H9 (cell line): ENCODE data around the gene FGF9. TPM values are rescaled to one million over a fixed set of nuclear protein-coding genes. Genes with fewer than 3 reads are reported as not detected.

Experiments used
- DNase-seq: peaks from one replicate; pipeline ENCODE4 v3.0.0-alpha.2; 2017
- H2AFZ ChIP-seq: one replicate; pipeline ENCODE4 v1.6.1; 2013; ENCODE audit warnings: mild to moderate bottlenecking, low read length, control low read depth, moderate library complexity
- H2AK5ac ChIP-seq: 2 replicates; pipeline ENCODE4 v1.6.1; 2013; ENCODE audit warnings: low read length, control low read depth, mixed read lengths; ENCODE audit not compliant: insufficient read length
- H2BK120ac ChIP-seq: one replicate; pipeline ENCODE4 v1.6.1; 2013; ENCODE audit warnings: low read depth, mild to moderate bottlenecking, low read length, control low read depth, inconsistent platforms; ENCODE audit not compliant: poor library complexity, severe bottlenecking
- H2BK12ac ChIP-seq: 2 replicates; pipeline ENCODE4 v1.6.1; 2013; ENCODE audit warnings: low read length, control low read depth, mixed read lengths, low read depth; ENCODE audit not compliant: insufficient read length
- H2BK15ac ChIP-seq: 2 replicates; pipeline ENCODE4 v1.6.1; 2013; ENCODE audit warnings: low read depth, low read length, control low read depth
- H2BK20ac ChIP-seq: one replicate; pipeline ENCODE4 v1.6.1; 2013; ENCODE audit warnings: low read depth, mild to moderate bottlenecking, low read length, control low read depth, inconsistent platforms; ENCODE audit not compliant: poor library complexity, severe bottlenecking
- H2BK5ac ChIP-seq: 2 replicates; pipeline ENCODE4 v1.6.1; 2013; ENCODE audit warnings: low read length, control low read depth, mixed read lengths; ENCODE audit not compliant: insufficient read length
- H3K14ac ChIP-seq: 2 replicates; pipeline ENCODE4 v1.6.1; 2013; ENCODE audit warnings: low read length, control low read depth; ENCODE audit not compliant: insufficient read depth
- H3K18ac ChIP-seq: 2 replicates; pipeline ENCODE4 v1.6.1; 2013; ENCODE audit warnings: low read depth, mild to moderate bottlenecking, mixed read lengths, low read length, control low read depth; ENCODE audit not compliant: insufficient read length
- H3K23ac ChIP-seq: 2 replicates; pipeline ENCODE4 v1.6.1; 2013; ENCODE audit warnings: low read length, control low read depth, mixed read lengths, low read depth; ENCODE audit not compliant: insufficient read length
- H3K23me2 ChIP-seq: 2 replicates; pipeline ENCODE4 v1.6.1; 2013; ENCODE audit warnings: low read depth, mild to moderate bottlenecking, mixed read lengths, low read length, control low read depth; ENCODE audit not compliant: insufficient read length, poor library complexity, severe bottlenecking
- H3K27ac ChIP-seq: 2 replicates; pipeline ENCODE4 v1.5.1; 2013; ENCODE audit warnings: low read length, control low read depth, mixed read lengths, low read depth; ENCODE audit not compliant: insufficient read length
- H3K27me3 ChIP-seq: 2 replicates; pipeline ENCODE4 v1.6.1; 2013; ENCODE audit warnings: low read length, control low read depth, inconsistent platforms; ENCODE audit not compliant: insufficient read depth
- H3K4ac ChIP-seq: 2 replicates; pipeline ENCODE4 v1.6.1; 2013; ENCODE audit warnings: low read depth, mild to moderate bottlenecking, control low read depth, inconsistent platforms, low read length, moderate library complexity
- H3K4me1 ChIP-seq: 2 replicates; pipeline ENCODE4 v1.6.1; 2013; ENCODE audit warnings: low read length, control low read depth, inconsistent platforms; ENCODE audit not compliant: insufficient read depth
- H3K4me2 ChIP-seq: 2 replicates; pipeline ENCODE4 v1.6.1; 2013; ENCODE audit warnings: low read length, control low read depth, mixed read lengths; ENCODE audit not compliant: insufficient read length, insufficient read depth
- H3K56ac ChIP-seq: 2 replicates; pipeline ENCODE4 v1.6.1; 2013; ENCODE audit warnings: low read depth, mild to moderate bottlenecking, mixed read lengths, low read length, control low read depth; ENCODE audit not compliant: insufficient read length
- H3K79me1 ChIP-seq: 2 replicates; pipeline ENCODE4 v1.6.1; 2013; ENCODE audit warnings: low read depth, mild to moderate bottlenecking, moderate library complexity, low read length, control low read depth, inconsistent platforms; ENCODE audit not compliant: insufficient read depth, poor library complexity, severe bottlenecking
- H3K79me2 ChIP-seq: 2 replicates; pipeline ENCODE4 v1.6.1; 2013; ENCODE audit warnings: low read length, control low read depth, inconsistent platforms; ENCODE audit not compliant: insufficient read depth
- H3K9ac ChIP-seq: 2 replicates; pipeline ENCODE4 v1.6.1; 2013; ENCODE audit warnings: low read length, control low read depth, mixed read lengths; ENCODE audit not compliant: insufficient read length; ENCODE audit errors: extremely low read depth
- H3K9me3 ChIP-seq: one replicate; pipeline ENCODE4 v1.6.1; 2013; ENCODE audit warnings: low read depth, low read length, inconsistent platforms; ENCODE audit not compliant: control insufficient read depth
- H3T11ph ChIP-seq: one replicate; pipeline ENCODE4 v1.6.1; 2013; ENCODE audit warnings: mild to moderate bottlenecking, low read length, control low read depth, inconsistent platforms
- H4K20me1 ChIP-seq: one replicate; pipeline ENCODE4 v1.6.1; 2013; ENCODE audit not compliant: control insufficient read depth, insufficient read length, insufficient read depth
- H4K5ac ChIP-seq: 2 replicates; pipeline ENCODE4 v1.6.1; 2013; ENCODE audit warnings: low read depth, mild to moderate bottlenecking, mixed read lengths, low read length, control low read depth; ENCODE audit not compliant: insufficient read length
- H4K8ac ChIP-seq: replicated peaks from 2 replicates; pipeline ENCODE4 v1.6.1; 2013; ENCODE audit warnings: low read length, control low read depth, mixed read lengths, low read depth; ENCODE audit not compliant: insufficient read length
- H4K91ac ChIP-seq: 2 replicates; pipeline ENCODE4 v1.6.1; 2013; ENCODE audit warnings: low read depth, mild to moderate bottlenecking, moderate library complexity, mixed read lengths, low read length, control low read depth; ENCODE audit not compliant: insufficient read length
- H3K27ac Mint-ChIP-seq, 3 experiments: 2 replicates in 2 of 3; 3 replicates in 1 of 3; pipeline ENCODE4 v1.8.0; 2020 to 2021; ENCODE audit warnings: mixed read lengths in 3 of 3, mild to moderate bottlenecking in 1 of 3, moderate library complexity in 1 of 3
- H3K27me3 Mint-ChIP-seq: 2 replicates; pipeline ENCODE4 v1.8.0; 2021; ENCODE audit warnings: low read depth, mild to moderate bottlenecking, moderate library complexity, mixed read lengths
- H3K36me3 Mint-ChIP-seq, 3 experiments: 2 replicates in 2 of 3; 3 replicates in 1 of 3; pipeline ENCODE4 v1.8.0; 2020 to 2021; ENCODE audit warnings: low read depth in 3 of 3, mixed read lengths in 3 of 3; ENCODE audit not compliant: insufficient read depth in 1 of 3
- H3K4me1 Mint-ChIP-seq, 2 experiments: 2 replicates each; pipeline ENCODE4 v1.8.0; 2020; ENCODE audit warnings: mixed read lengths in 2 of 2
- H3K4me3 Mint-ChIP-seq, 2 experiments: 2 replicates in 1 of 2; 3 replicates in 1 of 2; pipeline ENCODE4 v1.8.0; 2020 to 2021; ENCODE audit warnings: mild to moderate bottlenecking in 2 of 2, mixed read lengths in 2 of 2, moderate library complexity in 1 of 2
- H3K9me3 Mint-ChIP-seq, 2 experiments: 2 replicates in 1 of 2; 3 replicates in 1 of 2; pipeline ENCODE4 v1.8.0; 2020; ENCODE audit warnings: mild to moderate bottlenecking in 2 of 2, mixed read lengths in 2 of 2, moderate library complexity in 1 of 2
- WGBS: extraction: QIAGEN DNeasy Blood & Tissue Kit; methylation state at CpG from one replicate; pipeline ENCODE4 v1.1.7; 2013; ENCODE audit warnings: missing lambda C conversion rate, low lambda C conversion rate, mixed read lengths; ENCODE audit not compliant: insufficient read length; ENCODE audit errors: extremely low coverage; 5-methylcytosine and 5-hydroxymethylcytosine counted together
- total RNA-seq: library from RNA; stranded (reverse); gene quantifications from 2 replicates; pipeline ENCODE4 v1.2.1, GENCODE V29; 2021
- TF ChIP-seq, protein P1 (sequence below): fragments of 200-600 bp; sonication (generic); conservative IDR thresholded peaks from 3 replicates; pipeline ENCODE4 v1.8.0; 2021; ENCODE audit warnings: antibody characterized with exemption, mild to moderate bottlenecking

Gene FGF9
- total RNA-seq, 1 experiment from 2014 or later, result 0.22 TPM

DNA sequence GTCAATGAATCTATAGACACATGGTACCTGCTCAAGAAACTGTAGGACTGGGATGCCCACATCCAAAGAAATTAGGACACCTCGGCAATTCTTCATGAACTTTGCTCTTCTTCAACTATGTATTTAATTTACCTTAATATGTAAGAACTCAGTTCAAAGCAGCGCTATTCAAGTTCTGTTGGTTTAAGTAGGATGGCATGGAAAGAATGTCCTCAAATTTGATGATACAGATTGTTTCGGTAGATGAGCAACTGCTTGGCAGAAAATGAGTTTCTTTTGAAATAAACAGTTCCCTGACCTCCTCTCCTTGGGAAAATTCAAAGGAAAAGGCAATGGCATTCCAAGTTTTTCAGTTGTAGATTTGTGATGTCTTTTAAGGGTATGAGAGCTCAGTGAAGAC is 36.7 kb downstream of the FGF9 start:
- Histone ChIP-seq H3K9ac (no peak overlapping the region), H3K23ac (no peak overlapping the region), H2BK15ac (no peak overlapping the region), H4K91ac (no peak overlapping the region), H4K5ac (no peak overlapping the region), H4K20me1 (no peaks in the 10 kb centered on the region), H3K27ac (no peak overlapping the region), H2BK5ac (no peak overlapping the region), H3K4me2 (no peak overlapping the region), H4K8ac (no peak overlapping the region), H2AK5ac (no peak overlapping the region), H3K4me1 (no peaks in the 10 kb centered on the region), H2BK12ac (no peak overlapping the region), H3K23me2 (no peaks in the 10 kb centered on the region), H3K79me2 (no peaks in the 10 kb centered on the region), H3K9me3 (no peaks in the 10 kb centered on the region), H3K14ac (no peak overlapping the region), H3K79me1 (no peaks in the 10 kb centered on the region), H3K56ac (no peak overlapping the region), H3K18ac (no peak overlapping the region), H3K4ac (no peak overlapping the region), H3K27me3 (no peaks in the 10 kb centered on the region), H2BK20ac (no peak overlapping the region), H2AFZ (no peak overlapping the region), H2BK120ac (no peak overlapping the region), H3T11ph (no peak overlapping the region)
- TF ChIP-seq, protein P1, sequence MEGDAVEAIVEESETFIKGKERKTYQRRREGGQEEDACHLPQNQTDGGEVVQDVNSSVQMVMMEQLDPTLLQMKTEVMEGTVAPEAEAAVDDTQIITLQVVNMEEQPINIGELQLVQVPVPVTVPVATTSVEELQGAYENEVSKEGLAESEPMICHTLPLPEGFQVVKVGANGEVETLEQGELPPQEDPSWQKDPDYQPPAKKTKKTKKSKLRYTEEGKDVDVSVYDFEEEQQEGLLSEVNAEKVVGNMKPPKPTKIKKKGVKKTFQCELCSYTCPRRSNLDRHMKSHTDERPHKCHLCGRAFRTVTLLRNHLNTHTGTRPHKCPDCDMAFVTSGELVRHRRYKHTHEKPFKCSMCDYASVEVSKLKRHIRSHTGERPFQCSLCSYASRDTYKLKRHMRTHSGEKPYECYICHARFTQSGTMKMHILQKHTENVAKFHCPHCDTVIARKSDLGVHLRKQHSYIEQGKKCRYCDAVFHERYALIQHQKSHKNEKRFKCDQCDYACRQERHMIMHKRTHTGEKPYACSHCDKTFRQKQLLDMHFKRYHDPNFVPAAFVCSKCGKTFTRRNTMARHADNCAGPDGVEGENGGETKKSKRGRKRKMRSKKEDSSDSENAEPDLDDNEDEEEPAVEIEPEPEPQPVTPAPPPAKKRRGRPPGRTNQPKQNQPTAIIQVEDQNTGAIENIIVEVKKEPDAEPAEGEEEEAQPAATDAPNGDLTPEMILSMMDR, result no peak
- H3K4me1 Mint-ChIP-seq, result peaks cover 0 to 3% of the 10 kb centered on the region in 2 experiments; a peak in 2 of 4 replicates
- no peak overlapping the region for H3K4me3 Mint-ChIP-seq
- peaks cover 12 to 14% of the 10 kb centered on the region in 2 experiments for H3K9me3 Mint-ChIP-seq
- WGBS, result no CpG with 5 or more reads among the region's 3 CpGs
- H3K27ac Mint-ChIP-seq, result no peak overlapping the region
- H3K36me3 Mint-ChIP-seq, result peaks cover 5 to 10% (median 6%) of the 10 kb centered on the region in 3 experiments; a peak in 5 of 7 replicates
- H3K27me3 Mint-ChIP-seq, result no peaks in the 10 kb centered on the region
- no peak for DNase-seq
